ENCODE measurements around the gene PCGF3. TPM values are rescaled to one million over a fixed set of nuclear protein-coding genes. Genes with fewer than 3 reads are reported as not detected.

Gene PCGF3
- total and polyA plus RNA-seq, 9 of the 15 experiments (the other 6 are each of a cell fraction or from before 2014, with no cell fraction given) = 2.6 to 46.1 (median 20.3) TPM

- no peak for TF ChIP-seq CHD7 (IDR thresholded peaks at IDR 0.05; ENCODE audit: low read depth, low read length)
- TF ChIP-seq DNMT1 (IDR thresholded peaks at IDR 0.05) = no peak
- no peak for TF ChIP-seq ZC3H4 (CRISPR knock-in tag; IDR thresholded peaks at IDR 0.05; ENCODE audit: borderline replicate concordance)
- no peak for TF ChIP-seq MYBL2 (IDR thresholded peaks at IDR 0.05; ENCODE audit: low read depth)
- no peak for TF ChIP-seq MYBL2 (CRISPR knock-in tag; IDR thresholded peaks at IDR 0.05; ENCODE audit: borderline replicate concordance)
- TF ChIP-seq CTCFL (IDR thresholded peaks at IDR 0.05; ENCODE audit: borderline replicate concordance, insufficient read depth, low read depth, low read length, poor library complexity, severe bottlenecking) = no peak
- no peak for TF ChIP-seq TEAD2 (tag; IDR thresholded peaks at IDR 0.05)
- no peak for TF ChIP-seq ZNF347 (CRISPR knock-in tag; IDR thresholded peaks at IDR 0.05; ENCODE audit: low read depth)
Measured at GRCh38 chr4:717601-718320, 12.1 kb downstream of the PCGF3 start (continued).

Measured in K562 (cell line).